Thymus (tissue), 14 donors: Measurements from ENCODE around the gene C17orf100. TPM values are rescaled to one million over a fixed set of nuclear protein-coding genes. Genes with fewer than 3 reads are reported as not detected.

Experiments
- DNase-seq, 9 donors: peaks; one replicate each; pipeline ENCODE4 v3.0.0-alpha.2; 2013; ENCODE audit warnings: low spot score in 9 of 9, low read depth in 6 of 9, missing footprints in 1 of 9
- H3K27ac ChIP-seq, 2 donors: one replicate each; pipeline ENCODE4 v1.5.1; 2013; ENCODE audit warnings: control low read depth in 1 of 2, low read depth in 1 of 2, low read length in 1 of 2, mild to moderate bottlenecking in 1 of 2, moderate library complexity in 1 of 2
- H3K27me3 ChIP-seq, 2 donors: one replicate each; pipeline ENCODE4 v1.5.1; 2013; ENCODE audit warnings: low read length in 1 of 2; ENCODE audit not compliant: control insufficient read depth in 2 of 2, insufficient read depth in 1 of 2
- H3K36me3 ChIP-seq, 2 donors: one replicate each; pipeline ENCODE4 v1.5.1; 2013; ENCODE audit warnings: low read length in 1 of 2, mild to moderate bottlenecking in 1 of 2, moderate library complexity in 1 of 2; ENCODE audit not compliant: control insufficient read depth in 2 of 2, insufficient read depth in 2 of 2
- H3K4me1 ChIP-seq, 2 donors: one replicate each; pipeline ENCODE4 v1.5.1; 2013; ENCODE audit warnings: low read length in 2 of 2; ENCODE audit not compliant: control insufficient read depth in 2 of 2, insufficient read depth in 2 of 2
- H3K4me3 ChIP-seq, 2 donors: one replicate each; pipeline ENCODE4 v1.5.1; 2013; ENCODE audit warnings: low read length in 2 of 2, control low read depth in 1 of 2, mild to moderate bottlenecking in 1 of 2
- H3K9me3 ChIP-seq, 2 donors: one replicate each; pipeline ENCODE4 v1.5.1; 2013; ENCODE audit warnings: low read length in 1 of 2, mild to moderate bottlenecking in 1 of 2; ENCODE audit not compliant: control insufficient read depth in 2 of 2, insufficient read depth in 1 of 2
- whole genome bisulfite sequencing: extraction: QIAGEN DNeasy Blood & Tissue Kit; methylation state at CpG from one replicate; pipeline ENCODE4 v1.1.7; 2013; 5-methylcytosine and 5-hydroxymethylcytosine counted together
- long read RNA-seq, 10 donors: transcript quantifications; one replicate each; lab custom pipeline, GENCODE V29; 2026
- polyA plus RNA-seq: library from polyadenylated mRNA; stranded (reverse); fragments of 200-250 nt; gene quantifications from one replicate; pipeline ENCODE4 v1.2.3, GENCODE V29; 2013
- total RNA-seq: library from RNA; stranded (reverse); fragments of 120-200 nt; gene quantifications from one replicate; pipeline ENCODE4 v1.2.4, GENCODE V29; 2013
- donor health status: healthy.

Gene C17orf100
- 0.90 TPM for total RNA-seq
- 5.2 TPM for polyA plus RNA-seq
- long read RNA-seq, donor 1: 0 reads
- long read RNA-seq, donor 2: 0 reads
- long read RNA-seq, donor 3, partial matches to known transcripts: 0 of 4 reads
- long read RNA-seq, donor 3, other reads (novel, unspliced or antisense): 0 of 4 reads
- long read RNA-seq, donor 4, partial matches to known transcripts: 0 of 4 reads
- long read RNA-seq, donor 4, other reads (novel, unspliced or antisense): 0 of 4 reads
- long read RNA-seq, donor 5, transcript C17orf100-201 (1 exons, 1,756 nt): major isoform, 6 of 6 reads
- long read RNA-seq, donor 5, partial matches to known transcripts: 0 of 6 reads
- long read RNA-seq, donor 5, other reads (novel, unspliced or antisense): 0 of 6 reads
- long read RNA-seq, donor 6, partial matches to known transcripts: 0 of 4 reads
- long read RNA-seq, donor 6, other reads (novel, unspliced or antisense): 0 of 4 reads
- long read RNA-seq, donor 7, partial matches to known transcripts: 0 of 4 reads
- long read RNA-seq, donor 7, other reads (novel, unspliced or antisense): 0 of 4 reads
- long read RNA-seq, donor 8, partial matches to known transcripts: 0 of 2 reads
- long read RNA-seq, donor 8, other reads (novel, unspliced or antisense): 0 of 2 reads
- long read RNA-seq, donor 9, transcript C17orf100-201 (1 exons, 1,756 nt): major isoform, 6 of 28 reads
- long read RNA-seq, donor 9, partial matches to known transcripts: 16 of 28 reads
- long read RNA-seq, donor 9, other reads (novel, unspliced or antisense): 6 of 28 reads
- long read RNA-seq, donor 10, partial matches to known transcripts: 0 of 2 reads
- long read RNA-seq, donor 10, other reads (novel, unspliced or antisense): 0 of 2 reads

DNA sequence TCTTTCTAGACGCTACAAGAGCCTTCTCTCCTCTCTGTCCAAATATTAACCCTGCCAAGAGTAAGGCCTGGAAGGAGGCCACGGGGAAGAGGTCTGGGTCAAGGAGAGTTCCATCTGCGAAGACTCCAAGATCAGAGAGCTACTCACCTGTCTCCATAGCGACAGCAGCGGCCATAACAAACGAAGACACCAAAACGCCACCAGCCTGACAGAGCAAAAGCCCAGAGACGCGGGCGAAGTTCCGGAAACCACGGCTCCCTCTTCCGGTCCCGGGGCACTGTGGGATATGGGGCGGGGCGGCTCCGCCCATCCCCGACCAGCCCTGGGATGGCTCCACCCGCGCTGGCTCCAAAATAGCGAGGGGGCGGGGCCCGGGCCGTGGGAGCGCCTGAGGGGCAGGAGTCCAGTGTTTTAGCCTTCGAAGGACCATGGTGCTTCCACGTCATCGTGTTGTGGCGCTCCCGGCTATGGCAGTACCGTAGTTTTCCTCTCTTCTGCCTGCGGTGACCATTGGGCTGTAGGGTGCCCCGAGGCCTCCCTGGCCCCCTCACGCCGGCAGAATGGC lies at the start of gene C17orf100, which contains the start of gene MED31:
Gene C17orf100 (plus strand): TSS at position 409 of the 565 bp plus-strand sequence. CDS start 152 bp downstream, at position 561.
Gene MED31 (minus strand): TSS at position 252 of the 565 bp plus-strand sequence. CDS start 77 bp downstream, at position 175.
- peak; percentile 75 to 95 (median 88) for DNase-seq
- Histone ChIP-seq H3K27me3 (peaks cover 25 to 46% of the 10 kb centered on the region in 2 donors), H3K27ac (peak within 1 kb of the TSS; percentile 95 to 96), H3K4me1 (peaks cover 14 to 24% of the 10 kb centered on the region in 2 donors), H3K36me3 (peaks cover 8 to 13% of the 10 kb centered on the region in 2 donors), H3K9me3 (peaks cover 0 to 7% of the 10 kb centered on the region in 2 donors), H3K4me3 (peak within 1 kb of the TSS; percentile 69 to 82)
- 2% methylated on average over 35 of the region's 35 CpGs for WGBS

DNA sequence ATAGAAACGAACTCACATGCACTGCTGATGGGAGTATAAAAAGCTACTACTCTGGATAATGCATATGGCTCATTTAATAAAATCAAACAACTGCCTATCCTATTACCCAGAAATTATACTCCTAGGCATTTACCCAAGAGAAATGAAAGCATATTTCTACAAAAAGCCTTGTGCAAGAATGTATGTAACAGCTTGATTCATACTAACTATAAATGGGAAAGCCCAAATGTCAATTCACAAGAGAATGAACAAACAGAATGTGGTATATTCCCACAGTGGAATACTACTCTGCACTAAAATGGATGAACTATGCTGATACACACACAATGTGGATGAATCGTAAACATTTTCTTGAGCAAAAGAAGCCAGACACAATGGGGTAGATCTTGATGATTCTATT lies 49.4 kb upstream of the C17orf100 start:
- WGBS: 98% methylated on average over 2 of the region's 2 CpGs
- H3K36me3 ChIP-seq: peaks cover 38 to 53% of the 10 kb centered on the region in 2 donors
- H3K4me3 ChIP-seq: no peak overlapping the region
- H3K27me3 ChIP-seq: no peaks in the 10 kb centered on the region
- H3K9me3 ChIP-seq: no peaks in the 10 kb centered on the region
- no peak for DNase-seq
- no peak overlapping the region for H3K27ac ChIP-seq
- H3K4me1 ChIP-seq: no peaks in the 10 kb centered on the region

GRCh38 chr17:6603744-6604325 lies 47.7 kb upstream of the C17orf100 start:
- WGBS: 93% methylated on average over 3 of the region's 3 CpGs
- Histone ChIP-seq H3K9me3 (no peaks in the 10 kb centered on the region), H3K4me1 (no peaks in the 10 kb centered on the region), H3K27me3 (no peaks in the 10 kb centered on the region), H3K4me3 (no peak overlapping the region), H3K27ac (no peak overlapping the region), H3K36me3 (peaks cover 44 to 55% of the 10 kb centered on the region in 2 donors)
- no peak for DNase-seq

DNA sequence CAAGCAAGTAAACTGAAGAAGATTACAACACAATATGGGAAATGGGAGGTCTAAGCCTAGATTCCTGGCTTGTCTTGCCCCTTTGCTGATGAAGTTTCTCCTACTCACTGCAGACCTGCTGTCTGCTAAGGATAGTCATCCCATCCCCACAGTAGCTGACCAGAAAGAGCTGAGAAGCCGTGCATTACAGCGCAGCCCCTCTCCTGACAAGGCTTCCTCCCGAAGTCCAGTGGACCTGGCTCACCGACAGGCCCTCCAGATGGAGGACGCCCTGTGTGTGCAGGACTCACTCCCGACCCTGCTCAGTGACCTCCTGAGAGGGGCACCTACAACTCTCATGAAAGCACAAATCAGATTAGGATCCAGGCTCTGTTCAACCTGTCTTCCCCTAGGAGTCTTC lies 46.4 kb upstream of the C17orf100 start:
- H3K4me1 ChIP-seq: no peaks in the 10 kb centered on the region
- WGBS: 99% methylated on average over 6 of the region's 6 CpGs
- H3K36me3 ChIP-seq: peaks cover 52 to 61% of the 10 kb centered on the region in 2 donors
- H3K4me3 ChIP-seq: no peak overlapping the region
- H3K27me3 ChIP-seq: no peaks in the 10 kb centered on the region
- H3K27ac ChIP-seq: no peak overlapping the region
- no peaks in the 10 kb centered on the region for H3K9me3 ChIP-seq
- DNase-seq: no peak

- Histone ChIP-seq H3K9me3 (no peaks in the 10 kb centered on the region), H3K27ac (no peak overlapping the region), H3K4me3 (no peak overlapping the region), H3K27me3 (no peaks in the 10 kb centered on the region), H3K4me1 (no peaks in the 10 kb centered on the region), H3K36me3 (peaks cover 53 to 67% of the 10 kb centered on the region in 2 donors)
- WGBS: 98% methylated on average over 3 of the region's 3 CpGs
- no peak for DNase-seq
Measured at GRCh38 chr17:6608321-6608720, 43.2 kb upstream of the C17orf100 start.

GRCh38 chr17:6610011-6610410 lies 41.6 kb upstream of the C17orf100 start:
- peaks cover 42 to 61% of the 10 kb centered on the region in 2 donors for H3K36me3 ChIP-seq
- no peak for DNase-seq
- WGBS: 98% methylated on average over 5 of the region's 5 CpGs

DNA sequence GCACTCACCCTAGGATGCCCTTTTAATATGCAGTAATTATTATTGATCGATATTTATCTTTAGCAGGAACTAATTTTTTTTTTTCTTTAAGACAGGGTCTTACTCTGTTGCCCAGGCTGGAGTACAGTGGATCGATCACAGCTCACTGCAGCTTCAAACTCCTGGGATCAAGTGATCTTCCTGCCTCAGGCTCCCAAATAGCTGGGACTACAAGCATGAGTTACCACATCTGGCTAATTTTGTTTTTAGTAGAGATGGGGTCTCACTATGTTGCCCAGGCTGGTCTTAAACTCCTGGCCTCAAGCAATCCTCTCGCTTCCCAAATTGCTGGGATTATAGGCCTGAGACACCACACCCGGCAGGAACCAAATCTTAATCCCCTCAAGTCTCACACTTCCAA lies 40.3 kb upstream of the C17orf100 start:
- H3K4me1 ChIP-seq: no peaks in the 10 kb centered on the region
- WGBS: 98% methylated on average over 4 of the region's 4 CpGs
- H3K27ac ChIP-seq: no peak overlapping the region
- no peak for DNase-seq
- no peak overlapping the region for H3K4me3 ChIP-seq
- peaks cover 40 to 52% of the 10 kb centered on the region in 2 donors for H3K36me3 ChIP-seq
- no peaks in the 10 kb centered on the region for H3K27me3 ChIP-seq
- no peaks in the 10 kb centered on the region for H3K9me3 ChIP-seq

More at GRCh38 chr17:6610011-6610410, 41.6 kb upstream of the C17orf100 start:
- H3K27ac ChIP-seq: no peak overlapping the region
- H3K4me3 ChIP-seq: no peak overlapping the region
- H3K9me3 ChIP-seq: no peaks in the 10 kb centered on the region
- H3K4me1 ChIP-seq: no peaks in the 10 kb centered on the region
- no peaks in the 10 kb centered on the region for H3K27me3 ChIP-seq

DNA sequence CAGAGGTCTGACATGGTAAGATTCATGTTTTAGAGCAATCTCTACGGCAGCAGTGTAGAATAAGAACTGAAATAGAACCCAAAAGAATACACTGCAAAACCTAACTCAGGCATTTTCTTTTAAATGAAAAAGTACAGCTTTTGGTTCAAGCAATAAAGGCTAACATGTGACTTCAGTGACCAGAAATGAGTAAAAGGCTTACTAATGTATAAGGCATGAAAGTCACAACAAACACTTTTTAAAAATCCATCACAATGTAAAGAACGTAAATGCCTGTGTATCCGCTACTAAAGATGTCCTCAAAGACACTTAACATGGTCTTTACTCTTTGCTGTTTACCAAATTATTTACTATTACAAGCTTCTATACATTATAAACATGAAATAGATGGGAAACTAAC lies 27.6 kb upstream of the C17orf100 start:
- H3K36me3 ChIP-seq: peaks cover 34 to 55% of the 10 kb centered on the region in 2 donors
- no peak overlapping the region for H3K4me3 ChIP-seq
- no peaks in the 10 kb centered on the region for H3K27me3 ChIP-seq
- no peaks in the 10 kb centered on the region for H3K4me1 ChIP-seq
- H3K9me3 ChIP-seq: no peaks in the 10 kb centered on the region
- no peak for DNase-seq
- 98% methylated on average over 3 of the region's 3 CpGs for WGBS
- no peak overlapping the region for H3K27ac ChIP-seq
